Measurements from ENCODE around the gene SPAG7. TPM values are rescaled to one million over a fixed set of nuclear protein-coding genes. Genes with fewer than 3 reads are reported as not detected.
A peak's percentile ranks its signal among the peaks of the same experiment; 100 is the strongest.

The SPAG7 gene
- total RNA-seq: 10 to 100 TPM; 42.6 to 57.8 (median 55.2) TPM

- peak; percentile 88 to 98 (median 96) for TF ChIP-seq POLR2AphosphoS5 (IDR thresholded peaks at IDR 0.05)
- peak; percentile 73 for TF ChIP-seq POLR2A (IDR thresholded peaks at IDR 0.05)
- no peak for TF ChIP-seq CTCF (IDR thresholded peaks at IDR 0.05)
- Histone ChIP-seq H3K9me3 (no peaks in the 10 kb centered on the region), H3K36me3 (no peaks in the 10 kb centered on the region), H3K4me3 (peak within 1 kb of the TSS; percentile 65 to 86 (median 65)), H3K4me1 (peaks cover 0 to 19% of the 10 kb centered on the region in 2 donors), H3K27me3 (no peaks in the 10 kb centered on the region), H3K27ac (peak within 1 kb of the TSS; percentile 95 to 97)
- DNase-seq (ENCODE audit: low spot score in 2 of 2): peak; percentile 94 to 96
- intact Hi-C loops (cut with DNase I; ENCODE audit: low total_unique reads): loop anchor here (2.0 kb wide), 2 partner anchors 19 to 25 kb away; partner anchors contain the start of gene PFN1
Observed at GRCh38 chr17:4967539-4968485, at the start of gene SPAG7. Gene SPAG7 (minus strand): TSS chr17:4967817. CDS start chr17:4967804, 13 bp downstream.

GRCh38 chr17:5014357-5014756 lies 46.7 kb upstream of the SPAG7 start:
- H3K27ac ChIP-seq: no peak overlapping the region
- H3K4me1 ChIP-seq: no peaks in the 10 kb centered on the region
- H3K9me3 ChIP-seq: no peaks in the 10 kb centered on the region
- H3K27me3 ChIP-seq: no peaks in the 10 kb centered on the region
- H3K36me3 ChIP-seq: peaks cover 4% of the 10 kb centered on the region
- no peak overlapping the region for H3K4me3 ChIP-seq
- no peak for DNase-seq (ENCODE audit: low spot score in 2 of 2)
- intact Hi-C loops (cut with DNase I; ENCODE audit: low total_unique reads): no loop called here
- no peak for TF ChIP-seq POLR2AphosphoS5 (IDR thresholded peaks at IDR 0.05)
- no peak for TF ChIP-seq CTCF (IDR thresholded peaks at IDR 0.05)
- TF ChIP-seq POLR2A (IDR thresholded peaks at IDR 0.05): no peak

- H3K36me3 ChIP-seq: peaks cover 12% of the 10 kb centered on the region
- intact Hi-C loops (cut with DNase I; ENCODE audit: low total_unique reads): no loop called here
Observed at GRCh38 chr17:5011928-5012327, 44.3 kb upstream of the SPAG7 start.

GRCh38 chr17:5003214-5003867 lies 35.7 kb upstream of the SPAG7 start:
- H3K27me3 ChIP-seq: no peaks in the 10 kb centered on the region
- TF ChIP-seq CTCF (IDR thresholded peaks at IDR 0.05) (no peak), POLR2A (IDR thresholded peaks at IDR 0.05) (no peak), POLR2AphosphoS5 (IDR thresholded peaks at IDR 0.05) (no peak)
- H3K36me3 ChIP-seq: peaks cover 21% of the 10 kb centered on the region
- H3K27ac ChIP-seq: no peak overlapping the region
- no peak overlapping the region for H3K4me3 ChIP-seq
- H3K4me1 ChIP-seq: peaks cover 9 to 12% of the 10 kb centered on the region in 2 donors
- DNase-seq (ENCODE audit: low spot score in 2 of 2): no peak
- intact Hi-C loops (cut with DNase I; ENCODE audit: low total_unique reads): no loop called here
- no peaks in the 10 kb centered on the region for H3K9me3 ChIP-seq

More at GRCh38 chr17:5011928-5012327, 44.3 kb upstream of the SPAG7 start:
- no peak for TF ChIP-seq POLR2A (IDR thresholded peaks at IDR 0.05)
- TF ChIP-seq POLR2AphosphoS5 (IDR thresholded peaks at IDR 0.05): no peak
- no peak for TF ChIP-seq CTCF (IDR thresholded peaks at IDR 0.05)
- H3K4me3 ChIP-seq: no peak overlapping the region
- no peaks in the 10 kb centered on the region for H3K9me3 ChIP-seq
- no peaks in the 10 kb centered on the region for H3K4me1 ChIP-seq
- no peak overlapping the region for H3K27ac ChIP-seq
- no peaks in the 10 kb centered on the region for H3K27me3 ChIP-seq
- no peak for DNase-seq (ENCODE audit: low spot score in 2 of 2)

All from breast epithelium (tissue), 4 donors.